Spleen (tissue), 11 donors: ENCODE results near the gene ADAM15. TPM values are rescaled to one million over a fixed set of nuclear protein-coding genes. Genes with fewer than 3 reads are reported as not detected.
A peak's percentile ranks its signal among the peaks of the same experiment; 100 is the strongest.

Source experiments
- DNase-seq: peaks from one replicate; pipeline ENCODE4 v3.0.0-alpha.2; 2020
- H3K27ac ChIP-seq, 8 donors: fragments of 200-600 bp; sonication (generic) in 7 of 8; 1 replicate in 4 of 8; 2 replicates in 4 of 8; pipeline versions ENCODE4 v1.5.0 to v1.8.0; 2016 to 2021; ENCODE audit warnings: inconsistent platforms in 4 of 8, mild to moderate bottlenecking in 4 of 8, moderate library complexity in 1 of 8
- H3K27me3 ChIP-seq, 7 donors: fragments of 200-600 bp; sonication (generic) in 6 of 7; replicated peaks in 1 of 7; 1 replicate in 4 of 7; 2 replicates in 3 of 7; pipeline versions ENCODE4 v1.5.0 to v1.8.0; 2016 to 2021; ENCODE audit warnings: inconsistent platforms in 3 of 7, mild to moderate bottlenecking in 1 of 7
- H3K36me3 ChIP-seq, 6 donors: fragments of 200-600 bp; sonication (generic) in 5 of 6; 1 replicate in 4 of 6; 2 replicates in 2 of 6; pipeline versions ENCODE4 v1.5.0 to v1.8.0; 2016 to 2021; ENCODE audit warnings: inconsistent platforms in 2 of 6
- H3K4me1 ChIP-seq, 6 donors: fragments of 200-600 bp; sonication (generic) in 5 of 6; 1 replicate in 3 of 6; 2 replicates in 3 of 6; pipeline versions ENCODE4 v1.5.0 to v1.8.0; 2016 to 2021; ENCODE audit warnings: inconsistent platforms in 3 of 6
- H3K4me3 ChIP-seq, 8 donors: fragments of 200-600 bp; sonication (generic) in 7 of 8; 1 replicate in 4 of 8; 2 replicates in 4 of 8; pipeline versions ENCODE4 v1.5.0 to v1.8.0; 2016 to 2021; ENCODE audit warnings: inconsistent platforms in 4 of 8, mild to moderate bottlenecking in 4 of 8, moderate library complexity in 2 of 8
- H3K9me3 ChIP-seq, 8 donors: fragments of 200-600 bp; sonication (generic) in 7 of 8; 1 replicate in 4 of 8; 2 replicates in 4 of 8; pipeline versions ENCODE4 v1.5.0 to v1.8.0; 2016 to 2021; ENCODE audit warnings: inconsistent platforms in 4 of 8
- CTCF ChIP-seq, 11 experiments: fragments of 200-600 bp in 7 of 11; fragments of 450-650 bp in 4 of 11; sonication (generic) in 4 of 11; IDR thresholded peaks in 8 of 11; conservative IDR thresholded peaks in 3 of 11; 1 replicate in 7 of 11; 2 replicates in 4 of 11; pipeline versions ENCODE4 v1.4.0 to v1.8.0; 2016 to 2021; ENCODE audit warnings: antibody characterized with exemption in 11 of 11, inconsistent platforms in 4 of 11, mild to moderate bottlenecking in 1 of 11
- POLR2A ChIP-seq, 3 donors: fragments of 450-650 bp; IDR thresholded peaks; one replicate each; pipeline ENCODE4 v1.5.1; 2017; ENCODE audit warnings: antibody characterized with exemption in 3 of 3, mild to moderate bottlenecking in 1 of 3
- POLR2AphosphoS5 ChIP-seq, 3 donors: sonication (generic); formaldehyde crosslinking; IDR thresholded peaks; one replicate each; pipeline ENCODE4 v1.5.1; 2017; ENCODE audit warnings: antibody characterized with exemption in 3 of 3
- WGBS, 5 donors: extraction: QIAGEN DNeasy Blood & Tissue Kit in 3 of 5; methylation state at CpG; one replicate each; pipeline versions ENCODE4 v1.1.5 to v1.1.7; 2013 to 2018; 5-methylcytosine and 5-hydroxymethylcytosine counted together
- intact Hi-C: fragments of 100-400 bp; cut with DNase I; formaldehyde crosslinking; loops from one replicate; pipeline ENCODE4 v1.15.0; 2023; ENCODE audit warnings: low total_unique reads
- polyA plus RNA-seq, 3 donors: library from polyadenylated mRNA; stranded (reverse); fragments of 200-250 nt; gene quantifications; one replicate each; pipeline ENCODE4 v1.2.1, GENCODE V29; 2013
- total RNA-seq, 7 donors: library from RNA; depleted of rRNA in 3 of 7; stranded (reverse); fragments of >200 nt in 3 of 7; fragmentation: NEBNext Ultra II Directional in 4 of 7; extraction: Animal tissue kit (Norgen Biotek cat#: 25700) in 4 of 7; gene quantifications; one replicate each; pipeline versions ENCODE4 v1.1.0 to v1.2.1, GENCODE V29; 2016 to 2021
- donor health status: healthy with polysubstance abuse.
- donor health status: DM: no; HTN: no; CAD: no; lungs with moderate emphysema.
- donor health status: DM: no; HTN: no; CAD: no.
- donor health status: Bipolar disorder and iron deficiency.
- donor health status: healthy.
- donor health status: DM: no; HTN: no; CAD: no.
- donor health status: DM: yes; HTN: yes; CAD: no.

The ADAM15 gene
- total and polyA plus RNA-seq, 10 donors, result 70.8 to 313 (median 86.6) TPM

GRCh38 chr1:155012026-155012546 is 39.0 kb upstream of the ADAM15 start:
- intact Hi-C loops, result no loop called here
- H3K4me3 ChIP-seq, result peak overlapping the region in 1 of 8 donors; percentile 76
- H3K27me3 ChIP-seq, result no peaks in the 10 kb centered on the region
- peaks cover 37 to 100% (median 100%) of the 10 kb centered on the region in 6 donors for H3K4me1 ChIP-seq
- H3K36me3 ChIP-seq, result peaks cover 0 to 45% (median 19%) of the 10 kb centered on the region in 6 donors
- DNase-seq, result peak; percentile 81
- WGBS, 5 donors, result 31 to 59% (median 46%) methylated on average over 5 to 9 of the region's 9 CpGs
- no peaks in the 10 kb centered on the region for H3K9me3 ChIP-seq
- H3K27ac ChIP-seq, result peak overlapping the region in 7 of 8 donors; percentile 60 to 99 (median 95)
- TF ChIP-seq CTCF (IDR thresholded peaks at IDR 0.05 in 8 of 11, conservative IDR thresholded peaks at IDR 0.05 in 3 of 11) (no peak), POLR2A (IDR thresholded peaks at IDR 0.05) (no peak), POLR2AphosphoS5 (IDR thresholded peaks at IDR 0.05) (peak in 1 of 3 donors; percentile 29)

GRCh38 chr1:155012776-155013602 is 38.1 kb upstream of the ADAM15 start:
- Histone ChIP-seq H3K4me3 (peak overlapping the region in 1 of 8 donors; percentile 76), H3K36me3 (peaks cover 0 to 45% (median 19%) of the 10 kb centered on the region in 6 donors), H3K27ac (peak overlapping the region in 7 of 8 donors; percentile 60 to 99 (median 95)), H3K27me3 (no peaks in the 10 kb centered on the region), H3K9me3 (no peaks in the 10 kb centered on the region), H3K4me1 (peaks cover 43 to 100% (median 100%) of the 10 kb centered on the region in 6 donors)
- 52 to 88% (median 65%) methylated on average over 2 to 3 of the region's 3 CpGs for WGBS, 5 donors
- intact Hi-C loops, result no loop called here
- TF ChIP-seq CTCF (IDR thresholded peaks at IDR 0.05 in 8 of 11, conservative IDR thresholded peaks at IDR 0.05 in 3 of 11) (no peak), POLR2A (IDR thresholded peaks at IDR 0.05) (no peak), POLR2AphosphoS5 (IDR thresholded peaks at IDR 0.05) (no peak)
- DNase-seq, result peak; percentile 69

GRCh38 chr1:155013632-155014031 is 37.5 kb upstream of the ADAM15 start:
- peak overlapping the region in 7 of 8 donors; percentile 60 to 99 (median 95) for H3K27ac ChIP-seq
- H3K4me3 ChIP-seq, result peak overlapping the region in 1 of 8 donors; percentile 30
- intact Hi-C loops, result no loop called here
- no peaks in the 10 kb centered on the region for H3K27me3 ChIP-seq
- TF ChIP-seq POLR2AphosphoS5 (IDR thresholded peaks at IDR 0.05), result peak in 1 of 3 donors; percentile 45
- TF ChIP-seq CTCF (IDR thresholded peaks at IDR 0.05 in 8 of 11, conservative IDR thresholded peaks at IDR 0.05 in 3 of 11), result no peak
- H3K9me3 ChIP-seq, result no peaks in the 10 kb centered on the region
- no peak for DNase-seq
- H3K36me3 ChIP-seq, result peaks cover 0 to 45% (median 19%) of the 10 kb centered on the region in 6 donors
- WGBS, 5 donors, result 14 to 21% (median 19%) methylated on average over 4 to 8 of the region's 8 CpGs
- peaks cover 47 to 100% (median 100%) of the 10 kb centered on the region in 6 donors for H3K4me1 ChIP-seq
